Measurements from ENCODE around the gene MRPL1.
"Not testable (repeated sequence)": the region's sequence is repeated elsewhere in the genome, so short reads cannot be mapped to it uniquely, and the experiment has no call there.

The MRPL1 gene

GRCh38 chr4:77960367-77960766, 97.7 kb downstream of the MRPL1 start:
- in situ Hi-C loops (cut with MboI; ENCODE audit: low pct_unique_long_range_greater_than_20kb, low sequenced_read_pairs, unreplicated experiment): loop anchor here (25.0 kb wide), 1 partner anchor 902 kb away; no protein-coding TSS in a partner anchor

GRCh38 chr4:77963004-77963403, 100.4 kb downstream of the MRPL1 start:
- in situ Hi-C loops (cut with MboI; ENCODE audit: low pct_unique_long_range_greater_than_20kb, low sequenced_read_pairs, unreplicated experiment): loop anchor here (25.0 kb wide), 1 partner anchor 899 kb away; no protein-coding TSS in a partner anchor
- DNase-seq (ENCODE audit: low spot score): no peak
- TF ChIP-seq CTCF (IDR thresholded peaks at IDR 0.05; ENCODE audit: extremely low read depth, insufficient read depth, missing control alignments): no peak

More at GRCh38 chr4:77960367-77960766, 97.7 kb downstream of the MRPL1 start:
- TF ChIP-seq CTCF (IDR thresholded peaks at IDR 0.05; ENCODE audit: extremely low read depth, insufficient read depth, missing control alignments): no peak
- DNase-seq (ENCODE audit: low spot score): no peak

GRCh38 chr4:77973657-77974056, 111.0 kb downstream of the MRPL1 start:
- in situ Hi-C loops (cut with MboI; ENCODE audit: low pct_unique_long_range_greater_than_20kb, low sequenced_read_pairs, unreplicated experiment): loop anchor here (25.0 kb wide), 1 partner anchor 889 kb away; no protein-coding TSS in a partner anchor
- not testable (repeated sequence) for DNase-seq (ENCODE audit: low spot score)

- DNase-seq (ENCODE audit: low spot score); in situ Hi-C loops (cut with MboI; ENCODE audit: low pct_unique_long_range_greater_than_20kb, low sequenced_read_pairs, unreplicated experiment): not testable (repeated sequence)
These were observed 120.4 kb downstream of the MRPL1 start for GRCh38 chr4:77982900-77983540.

GRCh38 chr4:77983612-77984311, 121.1 kb downstream of the MRPL1 start:
- DNase-seq (ENCODE audit: low spot score); in situ Hi-C loops (cut with MboI; ENCODE audit: low pct_unique_long_range_greater_than_20kb, low sequenced_read_pairs, unreplicated experiment): not testable (repeated sequence)

- TF ChIP-seq CTCF (IDR thresholded peaks at IDR 0.05; ENCODE audit: extremely low read depth, insufficient read depth, missing control alignments): no peak
- no peak for DNase-seq (ENCODE audit: low spot score)
- in situ Hi-C loops (cut with MboI; ENCODE audit: low pct_unique_long_range_greater_than_20kb, low sequenced_read_pairs, unreplicated experiment): no loop called here
These were observed 127.3 kb downstream of the MRPL1 start for GRCh38 chr4:77989968-77990367.

- in situ Hi-C loops (cut with MboI; ENCODE audit: low pct_unique_long_range_greater_than_20kb, low sequenced_read_pairs, unreplicated experiment): no loop called here
- no peak for TF ChIP-seq CTCF (IDR thresholded peaks at IDR 0.05; ENCODE audit: extremely low read depth, insufficient read depth, missing control alignments)
- DNase-seq (ENCODE audit: low spot score): no peak
These were observed 127.8 kb downstream of the MRPL1 start for GRCh38 chr4:77990456-77990855.

GRCh38 chr4:77990904-77991358, 128.3 kb downstream of the MRPL1 start:
- TF ChIP-seq CTCF (IDR thresholded peaks at IDR 0.05; ENCODE audit: extremely low read depth, insufficient read depth, missing control alignments): no peak
- no peak for DNase-seq (ENCODE audit: low spot score)
- in situ Hi-C loops (cut with MboI; ENCODE audit: low pct_unique_long_range_greater_than_20kb, low sequenced_read_pairs, unreplicated experiment): no loop called here

All from GM13977 (cell line).